H1 (cell line): ENCODE measurements around the gene MCEMP1. TPM values are rescaled to one million over a fixed set of nuclear protein-coding genes. Genes with fewer than 3 reads are reported as not detected.

ENCODE experiments used
- CTCF ChIA-PET: fragments of 300-600 bp; sonication (Branson Sonifier 250); formaldehyde crosslinking; loops from one replicate; lab custom pipeline; 2021; ENCODE audit not compliant: partially characterized antibody; lab: Charles Lee
- POLR2A ChIA-PET: fragments of 300-600 bp; sonication (Branson Sonifier 250); formaldehyde crosslinking; loops from one replicate; lab custom pipeline; 2021; ENCODE audit warnings: inconsistent platforms; ENCODE audit not compliant: partially characterized antibody; lab: Charles Lee
- DNase-seq, 2 experiments: peaks; one replicate each; pipeline versions ENCODE4 v3.0.0 to v3.0.0-alpha.2; 2010 to 2022; ENCODE audit warnings: low spot score in 2 of 2, low read depth in 1 of 2, mixed read lengths in 1 of 2
- FAIRE-seq: peaks from 2 replicates; lab custom pipeline; 2011; peaks lifted over from hg19 to GRCh38; lab: Jason Lieb, UNC
- H2AFZ ChIP-seq: 2 replicates; pipeline ENCODE4 v1.8.1; 2012; ENCODE audit warnings: low read length, inconsistent platforms
- H2AK5ac ChIP-seq: 2 replicates; pipeline ENCODE4 v1.6.1; 2013; ENCODE audit warnings: low read depth, low read length
- H2BK120ac ChIP-seq: replicated peaks from 2 replicates; pipeline ENCODE3; 2013; ENCODE audit warnings: low read depth, low read length, inconsistent platforms
- H2BK12ac ChIP-seq: 2 replicates; pipeline ENCODE4 v1.6.1; 2013; ENCODE audit warnings: low read depth, low read length
- H2BK15ac ChIP-seq: 2 replicates; pipeline ENCODE4 v1.6.1; 2013; ENCODE audit warnings: low read length
- H2BK20ac ChIP-seq: 2 replicates; pipeline ENCODE4 v1.6.1; 2013; ENCODE audit warnings: low read length
- H2BK5ac ChIP-seq: 2 replicates; pipeline ENCODE4 v1.6.1; 2013; ENCODE audit warnings: low read depth, low read length
- H3K14ac ChIP-seq: 2 replicates; pipeline ENCODE4 v1.6.1; 2013; ENCODE audit warnings: inconsistent platforms; ENCODE audit not compliant: insufficient read length
- H3K18ac ChIP-seq: 2 replicates; pipeline ENCODE4 v1.6.1; 2013; ENCODE audit warnings: low read length; ENCODE audit errors: extremely low read depth
- H3K23ac ChIP-seq: 2 replicates; pipeline ENCODE4 v1.6.1; 2013; ENCODE audit warnings: inconsistent platforms; ENCODE audit not compliant: insufficient read length
- H3K23me2 ChIP-seq: 2 replicates; pipeline ENCODE4 v1.6.1; 2013; ENCODE audit warnings: low read depth, low read length
- H3K27ac ChIP-seq: 2 replicates; pipeline ENCODE4 v1.6.1; 2011; ENCODE audit warnings: low read depth, low read length, inconsistent platforms
- H3K27me3 ChIP-seq, 4 experiments: replicated peaks in 1 of 4; 1 replicate in 1 of 4; 2 replicates in 3 of 4; pipeline versions ENCODE4 v1.6.1 to v1.8.1; 2011 to 2013; ENCODE audit warnings: low read length in 3 of 4, mild to moderate bottlenecking in 3 of 4, inconsistent platforms in 2 of 4, mixed read lengths in 2 of 4, moderate library complexity in 1 of 4; ENCODE audit not compliant: control insufficient read depth in 3 of 4, insufficient read depth in 3 of 4; ENCODE audit errors: extremely low read depth in 1 of 4
- H3K36me3 ChIP-seq, 4 experiments: 2 replicates each; pipeline versions ENCODE4 v1.6.1 to v1.8.1; 2011 to 2013; ENCODE audit warnings: mild to moderate bottlenecking in 4 of 4, low read length in 3 of 4, moderate library complexity in 2 of 4, control low read depth in 1 of 4, inconsistent platforms in 1 of 4; ENCODE audit not compliant: insufficient read depth in 4 of 4, control insufficient read depth in 2 of 4
- H3K4ac ChIP-seq: replicated peaks from 2 replicates; pipeline ENCODE3; 2013; ENCODE audit warnings: low read length, low read depth, mixed read lengths, inconsistent platforms; ENCODE audit not compliant: insufficient read length
- H3K4me1 ChIP-seq, 4 experiments: replicated peaks in 1 of 4; 1 replicate in 1 of 4; 2 replicates in 3 of 4; pipeline versions ENCODE4 v1.6.1 to v1.8.1; 2011 to 2013; ENCODE audit warnings: low read length in 3 of 4, inconsistent platforms in 2 of 4, mixed read lengths in 1 of 4; ENCODE audit not compliant: insufficient read depth in 4 of 4, control insufficient read depth in 3 of 4
- H3K4me2 ChIP-seq, 2 experiments: 2 replicates each; pipeline versions ENCODE4 v1.6.1 to v1.8.1; 2011 to 2013; ENCODE audit warnings: low read depth in 2 of 2, low read length in 2 of 2, control low read depth in 1 of 2, inconsistent platforms in 1 of 2, mild to moderate bottlenecking in 1 of 2; ENCODE audit not compliant: insufficient read depth in 1 of 2
- H3K4me3 ChIP-seq, 4 experiments: fragments of 200-600, 300-600 bp in 1 of 4; sonication (generic), shearing (Covaris generic), sonication (Bioruptor Twin) in 1 of 4; 2 replicates each; pipeline versions ENCODE4 v1.5.1 to v1.8.1; 2011 to 2016; ENCODE audit warnings: low read length in 4 of 4, low read depth in 3 of 4, control low read depth in 2 of 4, inconsistent platforms in 2 of 4, mild to moderate bottlenecking in 2 of 4, mixed read lengths in 1 of 4, moderate library complexity in 1 of 4; ENCODE audit not compliant: insufficient read depth in 2 of 4; ENCODE audit errors: extremely low read depth in 1 of 4
- H3K56ac ChIP-seq: replicated peaks from 2 replicates; pipeline ENCODE3; 2013; ENCODE audit warnings: low read depth, mild to moderate bottlenecking, mixed read lengths, low read length, inconsistent platforms; ENCODE audit not compliant: insufficient read length
- H3K79me1 ChIP-seq: 2 replicates; pipeline ENCODE4 v1.6.1; 2013; ENCODE audit warnings: low read depth, low read length, control low read depth
- H3K79me2 ChIP-seq, 2 experiments: 2 replicates each; pipeline versions ENCODE4 v1.6.1 to v1.8.1; 2012 to 2013; ENCODE audit warnings: low read length in 2 of 2, mild to moderate bottlenecking in 2 of 2, inconsistent platforms in 1 of 2; ENCODE audit not compliant: insufficient read depth in 2 of 2, control insufficient read depth in 1 of 2
- H3K9ac ChIP-seq, 4 experiments: replicated peaks in 1 of 4; 1 replicate in 1 of 4; 2 replicates in 3 of 4; pipeline versions ENCODE4 v1.6.1 to v1.8.1; 2011 to 2013; ENCODE audit warnings: low read depth in 3 of 4, low read length in 3 of 4, control low read depth in 2 of 4, mild to moderate bottlenecking in 2 of 4, moderate library complexity in 2 of 4, inconsistent platforms in 1 of 4; ENCODE audit errors: extremely low read depth in 1 of 4
- H3K9me3 ChIP-seq, 2 experiments: 2 replicates each; pipeline versions ENCODE4 v1.6.1 to v1.8.1; 2012 to 2013; ENCODE audit warnings: mild to moderate bottlenecking in 2 of 2, moderate library complexity in 2 of 2, control low read depth in 1 of 2, inconsistent platforms in 1 of 2, low read depth in 1 of 2, low read length in 1 of 2, mixed read lengths in 1 of 2; ENCODE audit not compliant: insufficient read depth in 2 of 2
- H4K20me1 ChIP-seq, 2 experiments: replicated peaks in 1 of 2; 2 replicates each; pipeline versions ENCODE3 to v1.8.1; 2011 to 2013; ENCODE audit warnings: inconsistent platforms in 2 of 2, low read length in 2 of 2, mild to moderate bottlenecking in 1 of 2; ENCODE audit not compliant: insufficient read depth in 2 of 2, control insufficient read depth in 1 of 2
- H4K5ac ChIP-seq: 2 replicates; pipeline ENCODE4 v1.6.1; 2013; ENCODE audit warnings: low read length, low read depth, mixed read lengths, inconsistent platforms; ENCODE audit not compliant: insufficient read length
- H4K8ac ChIP-seq: 2 replicates; pipeline ENCODE4 v1.8.0; 2013; ENCODE audit warnings: mild to moderate bottlenecking, moderate library complexity, low read length, inconsistent platforms; ENCODE audit not compliant: insufficient read depth; ENCODE audit errors: extremely low read depth
- H4K91ac ChIP-seq: replicated peaks from 2 replicates; pipeline ENCODE3; 2013; ENCODE audit warnings: low read length, mixed read lengths, inconsistent platforms; ENCODE audit not compliant: insufficient read length
- BACH1 ChIP-seq: IDR thresholded peaks from 2 replicates; pipeline ENCODE4 v1.6.1; 2012; ENCODE audit warnings: low read length, improper control_type of control experiment
- CHD1 ChIP-seq: IDR thresholded peaks from 2 replicates; pipeline ENCODE4 v1.6.1; 2012; ENCODE audit warnings: low read depth, low read length, improper control_type of control experiment
- CTBP2 ChIP-seq: IDR thresholded peaks from 2 replicates; pipeline ENCODE4 v1.7.0; 2011; ENCODE audit warnings: borderline replicate concordance, mild to moderate bottlenecking, moderate library complexity, mixed read lengths, low read length; ENCODE audit not compliant: insufficient read depth, insufficient read length
- FOSL1 ChIP-seq: IDR thresholded peaks from 2 replicates; pipeline ENCODE4 v1.6.1; 2011; ENCODE audit warnings: mild to moderate bottlenecking, low read depth, low read length, moderate library complexity; ENCODE audit not compliant: insufficient read depth
- HDAC2 ChIP-seq, 2 experiments: fragments of 300-600 bp in 1 of 2; sonication (generic) in 1 of 2; IDR thresholded peaks; 2 replicates each; pipeline ENCODE4 v1.6.1; 2011 to 2012; ENCODE audit warnings: low read depth in 2 of 2, low read length in 2 of 2, mild to moderate bottlenecking in 2 of 2, moderate library complexity in 2 of 2, borderline replicate concordance in 1 of 2, inconsistent platforms in 1 of 2
- HDAC6 ChIP-seq: IDR thresholded peaks from one replicate; pipeline ENCODE4 v1.7.1; 2012; ENCODE audit warnings: low read depth, mild to moderate bottlenecking, inconsistent platforms, low read length, moderate library complexity
- POLR2A ChIP-seq, 2 experiments: IDR thresholded peaks; 1 replicate in 1 of 2; 2 replicates in 1 of 2; pipeline ENCODE4 v1.6.1; 2011; ENCODE audit warnings: low read depth in 2 of 2, low read length in 2 of 2, mild to moderate bottlenecking in 2 of 2; ENCODE audit errors: control extremely low read depth in 1 of 2
- RAD21 ChIP-seq, 2 experiments: IDR thresholded peaks in 1 of 2; conservative IDR thresholded peaks in 1 of 2; 2 replicates each; pipeline ENCODE4 v1.6.1; 2011; ENCODE audit warnings: low read depth in 2 of 2, low read length in 2 of 2, improper control_type of control experiment in 1 of 2, inconsistent platforms in 1 of 2, mild to moderate bottlenecking in 1 of 2, moderate library complexity in 1 of 2
- RFX5 ChIP-seq: IDR thresholded peaks from 2 replicates; pipeline ENCODE4 v1.6.1; 2011; ENCODE audit warnings: low read depth, low read length, improper control_type of control experiment, borderline replicate concordance
- SIX5 ChIP-seq: IDR thresholded peaks from 2 replicates; pipeline ENCODE4 v1.6.1; 2011; ENCODE audit warnings: mild to moderate bottlenecking, low read depth, low read length
- SP1 ChIP-seq: IDR thresholded peaks from 2 replicates; pipeline ENCODE4 v1.6.1; 2011; ENCODE audit warnings: low read depth, low read length
- SRF ChIP-seq: IDR thresholded peaks from 2 replicates; pipeline ENCODE4 v1.6.1; 2011; ENCODE audit warnings: mild to moderate bottlenecking, low read depth, low read length, moderate library complexity
- SUZ12 ChIP-seq: fragments of 200-600 bp; sonication (generic); IDR thresholded peaks from 2 replicates; pipeline ENCODE4 v1.6.1; 2012; ENCODE audit warnings: mild to moderate bottlenecking, inconsistent platforms, low read length, moderate library complexity, mixed read lengths
- WGBS, 2 experiments: shearing (Covaris generic) in 1 of 2; methylation state at CpG; one replicate each; pipeline versions ENCODE4 v1.1.6 to v1.1.7; 2013 to 2015; ENCODE audit warnings: low lambda C conversion rate in 2 of 2, mixed read lengths in 2 of 2, inconsistent platforms in 1 of 2, low coverage in 1 of 2, missing lambda C conversion rate in 1 of 2; ENCODE audit not compliant: insufficient replicate concordance in 2 of 2, insufficient coverage in 1 of 2, insufficient read length in 1 of 2; ENCODE audit errors: extremely low coverage in 1 of 2, missing lambda C conversion rate in 1 of 2; 5-methylcytosine and 5-hydroxymethylcytosine counted together
- polyA plus RNA-seq, 7 experiments: library from polyadenylated mRNA; depleted of rRNA in 3 of 7; stranded (reverse) in 5 of 7; unstranded in 2 of 7; fragments of >200 nt in 5 of 7; fragments of 200-250 nt in 2 of 7; gene quantifications; 1 replicate in 5 of 7; 2 replicates in 1 of 7; 4 replicates in 1 of 7; pipeline versions ENCODE4 v1.2.1 to v1.2.3, GENCODE V29; 2011 to 2013; ENCODE audit warnings: missing spikeins in 2 of 7, mixed read lengths in 2 of 7
- total RNA-seq: library from RNA; stranded (reverse); fragmentation: NEBNext Ultra II Directional; extraction: Animal tissue kit (Norgen Biotek cat#: 25700); gene quantifications from 2 replicates; pipeline ENCODE4 v1.2.1, GENCODE V29; 2021

Gene MCEMP1
- total and polyA plus RNA-seq, 2 of the 8 experiments (the other 6 are each of a cell fraction or from before 2014, with no cell fraction given) = not detected

DNA sequence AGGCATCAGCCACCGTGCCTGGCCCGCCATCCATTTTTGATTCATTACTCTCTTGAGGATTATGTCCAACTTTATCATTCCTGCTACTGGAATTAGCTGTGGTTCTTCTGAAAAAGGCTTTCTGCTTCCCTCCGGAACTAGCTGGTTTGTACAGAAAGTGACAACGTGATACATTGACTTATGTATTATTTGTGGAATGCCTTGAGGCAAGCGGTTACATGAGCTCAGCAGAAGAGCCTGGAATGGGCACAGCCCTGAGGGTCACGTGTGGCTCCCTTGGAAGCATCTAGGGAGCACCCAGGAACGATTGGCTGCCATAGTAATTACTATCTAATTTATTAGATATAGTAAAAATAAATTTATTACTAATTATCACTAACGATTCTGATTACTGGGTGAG, 22.5 kb upstream of the MCEMP1 start:
- Histone ChIP-seq H2BK120ac (no peak overlapping the region), H2BK5ac (no peak overlapping the region), H3K27ac (no peak overlapping the region), H2BK20ac (no peak overlapping the region), H3K9me3 (no peaks in the 10 kb centered on the region), H3K79me2 (no peaks in the 10 kb centered on the region), H3K4me1 (peaks cover 0 to 2% (median 0%) of the 10 kb centered on the region in 4 experiments; a peak in 4 of 7 replicates), H2AFZ (no peak overlapping the region), H2BK15ac (no peak overlapping the region), H3K4ac (no peak overlapping the region), H4K20me1 (peaks cover 0 to 1% of the 10 kb centered on the region in 2 experiments), H3K9ac (no peak overlapping the region), H3K4me3 (no peak overlapping the region), H3K36me3 (no peaks in the 10 kb centered on the region), H3K14ac (no peak overlapping the region), H3K4me2 (no peak overlapping the region)
- FAIRE-seq (no peak), DNase-seq (no peak)
- no peak for TF ChIP-seq FOSL1
- no peak for TF ChIP-seq CHD1
- no peak for TF ChIP-seq HDAC2 (IDR thresholded peaks at IDR 0.05; ENCODE audit: borderline replicate concordance in 1 of 2, low read depth in 2 of 2, low read length in 2 of 2)
- TF ChIP-seq BACH1 = no peak
- TF ChIP-seq RFX5 = no peak
- no peak for TF ChIP-seq SP1
- TF ChIP-seq SUZ12 = no peak
- TF ChIP-seq SRF = no peak
- TF ChIP-seq POLR2A (IDR thresholded peaks at IDR 0.05; ENCODE audit: control extremely low read depth in 1 of 2, low read depth in 2 of 2, low read length in 2 of 2) = no peak
- no peak for TF ChIP-seq CTBP2
- TF ChIP-seq HDAC6 = no peak
- no peak for TF ChIP-seq RAD21 (IDR thresholded peaks at IDR 0.05 in 1 of 2, conservative IDR thresholded peaks at IDR 0.05 in 1 of 2; ENCODE audit: low read depth in 2 of 2, low read length in 2 of 2)
- TF ChIP-seq SIX5 = no peak
- TF ChIP-seq, all 59 proteins: peak for 0
- ChIA-PET POLR2A (no interaction called here), CTCF (interaction anchor here (1.0 to 3.1 kb wide), 2 partner anchors 14 to 26 kb away, joined by 3 to 13 read pairs; partner anchors contain the start of gene TRAPPC5)
- 81% methylated on average over 8 of the region's 8 CpGs; no CpG with 5 or more reads in 1 of the 2 experiments for WGBS, 2 experiments
- Histone ChIP-seq H3K56ac (no peak overlapping the region), H3K27me3 (peaks cover 2 to 18% (median 6%) of the 10 kb centered on the region in 4 experiments), H4K8ac (no peak overlapping the region), H4K91ac (no peak overlapping the region), H2BK12ac (no peak overlapping the region), H3K79me1 (no peaks in the 10 kb centered on the region), H4K5ac (no peak overlapping the region), H2AK5ac (no peak overlapping the region), H3K23me2 (0 out of 2 replicates have a peak, but pooled peaks cover 2% of the 10 kb centered on the region), H3K23ac (no peak overlapping the region), H3K18ac (no peak overlapping the region)
